ENCODE measurements around the gene CAND2. TPM values are rescaled to one million over a fixed set of nuclear protein-coding genes. Genes with fewer than 3 reads are reported as not detected.
"Not testable (repeated sequence)": the region's sequence is repeated elsewhere in the genome, so short reads cannot be mapped to it uniquely, and the experiment has no call there.

Gene CAND2
- total RNA-seq, 1 experiment from 2014 or later, result 2.1 TPM

GRCh38 chr3:12830785-12831156 is 34.3 kb downstream of the CAND2 start:
- no peak for DNase-seq (ENCODE audit: low read depth)

- no peak for DNase-seq (ENCODE audit: low read depth)
These were observed 34.9 kb downstream of the CAND2 start for GRCh38 chr3:12831301-12831866.

GRCh38 chr3:12832350-12833221 is 36.1 kb downstream of the CAND2 start:
- no peak for DNase-seq (ENCODE audit: low read depth)

- DNase-seq (ENCODE audit: low read depth), result no peak
These were observed 37.0 kb downstream of the CAND2 start for GRCh38 chr3:12833222-12834161.

GRCh38 chr3:12835052-12835665 is 38.7 kb downstream of the CAND2 start:
- no peak for DNase-seq (ENCODE audit: low read depth)

- DNase-seq (ENCODE audit: low read depth), result no peak
These were observed 41.0 kb downstream of the CAND2 start for GRCh38 chr3:12837295-12837986.

GRCh38 chr3:12838179-12838965 is 41.9 kb downstream of the CAND2 start:
- no peak for DNase-seq (ENCODE audit: low read depth)

- DNase-seq (ENCODE audit: low read depth), result no peak
These were observed 42.9 kb downstream of the CAND2 start for GRCh38 chr3:12839156-12839946.

- DNase-seq (ENCODE audit: low read depth), result not testable (repeated sequence)
These were observed 43.7 kb downstream of the CAND2 start for GRCh38 chr3:12840148-12840547.

- no peak for DNase-seq (ENCODE audit: low read depth)
These were observed 44.2 kb downstream of the CAND2 start for GRCh38 chr3:12840591-12841148.

GRCh38 chr3:12841149-12841969 is 44.9 kb downstream of the CAND2 start, which contains the start of gene RPL32:
TSS of gene RPL32 (minus strand) at chr3:12841565. CDS start at chr3:12840237, 1,328 bp downstream.
- peak; percentile 93 for DNase-seq (ENCODE audit: low read depth)

- no peak for DNase-seq (ENCODE audit: low read depth)
These were observed 45.5 kb downstream of the CAND2 start for GRCh38 chr3:12841970-12842328.

GRCh38 chr3:12842469-12842868 is 46.0 kb downstream of the CAND2 start:
- no peak for DNase-seq (ENCODE audit: low read depth)

- no peak for DNase-seq (ENCODE audit: low read depth)
These were observed 49.3 kb downstream of the CAND2 start for GRCh38 chr3:12845811-12846210.

- no peak for DNase-seq (ENCODE audit: low read depth)
These were observed 55.7 kb downstream of the CAND2 start for GRCh38 chr3:12852201-12852600.

GRCh38 chr3:12853847-12854246 is 57.4 kb downstream of the CAND2 start:
- not testable (repeated sequence) for DNase-seq (ENCODE audit: low read depth)

GRCh38 chr3:12854565-12854964 is 58.1 kb downstream of the CAND2 start:
- DNase-seq (ENCODE audit: low read depth), result no peak

GRCh38 chr3:12856626-12857025 is 60.1 kb downstream of the CAND2 start:
- no peak for DNase-seq (ENCODE audit: low read depth)

All from LHCN-M2 (cell line).